ENCODE results near the gene ODAPH.

DNA sequence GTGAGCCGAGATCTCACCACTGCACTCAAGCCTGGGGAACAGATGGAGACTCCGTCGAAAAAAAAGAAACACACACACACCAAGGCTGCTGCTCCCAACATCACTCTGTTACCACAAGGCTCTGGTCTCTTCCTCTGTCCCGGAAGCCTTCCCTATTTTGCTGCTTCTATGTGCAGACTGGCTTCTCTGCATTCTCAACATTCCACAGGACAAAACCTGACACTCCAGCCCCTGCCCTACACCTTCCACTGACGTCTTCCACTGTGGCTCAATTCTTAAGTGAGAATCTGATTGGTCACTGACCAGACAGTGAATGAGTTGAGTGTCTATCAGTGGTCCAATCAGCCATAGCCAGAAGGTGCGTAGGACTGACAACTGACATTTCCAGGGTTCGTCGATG, 5.9 kb downstream of the ODAPH start:
- TF ChIP-seq, protein P1, sequence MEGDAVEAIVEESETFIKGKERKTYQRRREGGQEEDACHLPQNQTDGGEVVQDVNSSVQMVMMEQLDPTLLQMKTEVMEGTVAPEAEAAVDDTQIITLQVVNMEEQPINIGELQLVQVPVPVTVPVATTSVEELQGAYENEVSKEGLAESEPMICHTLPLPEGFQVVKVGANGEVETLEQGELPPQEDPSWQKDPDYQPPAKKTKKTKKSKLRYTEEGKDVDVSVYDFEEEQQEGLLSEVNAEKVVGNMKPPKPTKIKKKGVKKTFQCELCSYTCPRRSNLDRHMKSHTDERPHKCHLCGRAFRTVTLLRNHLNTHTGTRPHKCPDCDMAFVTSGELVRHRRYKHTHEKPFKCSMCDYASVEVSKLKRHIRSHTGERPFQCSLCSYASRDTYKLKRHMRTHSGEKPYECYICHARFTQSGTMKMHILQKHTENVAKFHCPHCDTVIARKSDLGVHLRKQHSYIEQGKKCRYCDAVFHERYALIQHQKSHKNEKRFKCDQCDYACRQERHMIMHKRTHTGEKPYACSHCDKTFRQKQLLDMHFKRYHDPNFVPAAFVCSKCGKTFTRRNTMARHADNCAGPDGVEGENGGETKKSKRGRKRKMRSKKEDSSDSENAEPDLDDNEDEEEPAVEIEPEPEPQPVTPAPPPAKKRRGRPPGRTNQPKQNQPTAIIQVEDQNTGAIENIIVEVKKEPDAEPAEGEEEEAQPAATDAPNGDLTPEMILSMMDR (IDR thresholded peaks at IDR 0.05), result no peak
- TF ChIP-seq EZH2 (IDR thresholded peaks at IDR 0.05; ENCODE audit: borderline replicate concordance, insufficient read depth, low read depth, low read length, poor library complexity, severe bottlenecking), result no peak
